Measurements from ENCODE around the gene LRRC59.

DNA sequence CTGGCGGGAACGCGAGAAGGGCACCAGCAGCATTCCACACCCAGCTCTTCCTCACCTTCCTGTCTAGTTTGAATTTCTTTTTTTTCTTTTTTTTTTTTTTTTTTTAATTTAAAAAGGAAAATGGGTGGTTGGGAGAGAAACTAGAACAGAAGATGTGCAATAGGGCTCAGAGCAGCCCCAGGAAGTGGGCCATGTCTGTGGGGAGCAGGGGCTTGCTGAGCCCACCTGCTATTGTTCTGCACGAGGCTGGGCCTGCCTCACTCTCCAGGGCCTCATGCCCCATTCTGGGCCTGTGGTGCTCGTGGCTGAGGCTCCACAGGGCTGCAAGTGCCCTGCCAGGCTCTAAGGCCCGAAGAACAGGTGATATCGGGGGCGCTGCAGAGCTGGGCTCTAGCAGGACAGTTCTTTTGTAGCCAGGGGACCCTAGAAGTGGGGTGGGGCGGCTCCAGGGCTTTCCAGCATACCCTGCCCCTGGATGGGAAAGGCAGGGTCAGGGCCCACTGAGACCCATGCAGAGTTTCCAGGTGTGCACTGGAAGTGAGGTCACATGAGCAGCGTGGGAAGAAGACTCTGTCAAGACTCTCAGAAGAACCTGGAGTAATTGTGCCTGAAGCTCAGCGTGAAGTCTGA, 36.7 kb downstream of the LRRC59 start:
- no peak for TF ChIP-seq CTCF (IDR thresholded peaks at IDR 0.05; ENCODE audit: insufficient read depth, low read length, poor library complexity, severe bottlenecking)
- no peak for TF ChIP-seq EZH2phosphoT487 (conservative IDR thresholded peaks at IDR 0.05; ENCODE audit: low read length)

All from SU-DHL-6 (cell line).